Measurements from ENCODE around the gene PPIL1. TPM values are rescaled to one million over a fixed set of nuclear protein-coding genes. Genes with fewer than 3 reads are reported as not detected.

The PPIL1 gene
- total RNA-seq, 2 experiments from 2014 or later: 34.5 to 35.6 TPM

DNA sequence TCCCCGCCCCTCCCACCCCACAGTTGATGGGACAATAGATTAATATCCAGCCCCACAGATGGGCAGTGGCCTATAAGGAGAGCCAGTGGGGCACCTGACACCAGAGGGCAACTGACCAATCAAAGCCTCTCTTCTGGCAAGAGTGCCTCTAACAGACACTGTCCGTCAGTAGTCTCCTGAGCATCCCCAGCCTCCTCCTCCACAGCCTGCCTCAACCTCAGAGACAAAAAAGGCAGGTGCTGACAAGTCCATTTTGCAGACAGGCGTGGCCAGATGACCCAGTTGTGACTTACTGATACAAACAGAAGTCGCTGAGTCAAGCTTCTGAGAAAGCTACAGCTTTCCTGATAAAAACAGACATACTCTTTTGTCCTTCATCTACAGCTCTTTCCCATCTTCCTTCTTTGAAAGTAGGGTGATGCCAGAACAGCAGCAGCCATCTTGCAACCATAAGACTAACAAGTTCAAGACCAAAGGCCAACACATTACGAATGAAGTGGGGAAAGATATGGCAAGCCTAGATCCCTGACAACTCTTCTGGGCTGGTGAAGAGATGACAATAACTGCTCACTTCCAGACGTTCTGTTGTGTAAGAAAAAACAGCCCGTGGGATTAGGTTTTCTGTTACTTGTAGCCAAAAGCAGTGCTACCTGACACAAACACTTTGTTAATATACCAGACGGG is 12.3 kb downstream of the PPIL1 start:
- Mint-ChIP-seq H3K9me3 (no peaks in the 10 kb centered on the region), H3K36me3 (ENCODE audit: low read depth) (peaks cover 48% of the 10 kb centered on the region), H3K27me3 (no peaks in the 10 kb centered on the region), H3K4me1 (ENCODE audit: low read depth) (peaks cover 25% of the 10 kb centered on the region), H3K4me3 (no peak overlapping the region), H3K27ac (no peak overlapping the region)
- intact Hi-C loops (cut with micrococcal nuclease): no loop called here
- TF ChIP-seq, protein P1, sequence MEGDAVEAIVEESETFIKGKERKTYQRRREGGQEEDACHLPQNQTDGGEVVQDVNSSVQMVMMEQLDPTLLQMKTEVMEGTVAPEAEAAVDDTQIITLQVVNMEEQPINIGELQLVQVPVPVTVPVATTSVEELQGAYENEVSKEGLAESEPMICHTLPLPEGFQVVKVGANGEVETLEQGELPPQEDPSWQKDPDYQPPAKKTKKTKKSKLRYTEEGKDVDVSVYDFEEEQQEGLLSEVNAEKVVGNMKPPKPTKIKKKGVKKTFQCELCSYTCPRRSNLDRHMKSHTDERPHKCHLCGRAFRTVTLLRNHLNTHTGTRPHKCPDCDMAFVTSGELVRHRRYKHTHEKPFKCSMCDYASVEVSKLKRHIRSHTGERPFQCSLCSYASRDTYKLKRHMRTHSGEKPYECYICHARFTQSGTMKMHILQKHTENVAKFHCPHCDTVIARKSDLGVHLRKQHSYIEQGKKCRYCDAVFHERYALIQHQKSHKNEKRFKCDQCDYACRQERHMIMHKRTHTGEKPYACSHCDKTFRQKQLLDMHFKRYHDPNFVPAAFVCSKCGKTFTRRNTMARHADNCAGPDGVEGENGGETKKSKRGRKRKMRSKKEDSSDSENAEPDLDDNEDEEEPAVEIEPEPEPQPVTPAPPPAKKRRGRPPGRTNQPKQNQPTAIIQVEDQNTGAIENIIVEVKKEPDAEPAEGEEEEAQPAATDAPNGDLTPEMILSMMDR (IDR thresholded peaks at IDR 0.05): no peak
- CTCF ChIA-PET: no interaction called here
- DNase-seq: no peak
- no peak for ATAC-seq
- POLR2A ChIA-PET: no interaction called here

DNA sequence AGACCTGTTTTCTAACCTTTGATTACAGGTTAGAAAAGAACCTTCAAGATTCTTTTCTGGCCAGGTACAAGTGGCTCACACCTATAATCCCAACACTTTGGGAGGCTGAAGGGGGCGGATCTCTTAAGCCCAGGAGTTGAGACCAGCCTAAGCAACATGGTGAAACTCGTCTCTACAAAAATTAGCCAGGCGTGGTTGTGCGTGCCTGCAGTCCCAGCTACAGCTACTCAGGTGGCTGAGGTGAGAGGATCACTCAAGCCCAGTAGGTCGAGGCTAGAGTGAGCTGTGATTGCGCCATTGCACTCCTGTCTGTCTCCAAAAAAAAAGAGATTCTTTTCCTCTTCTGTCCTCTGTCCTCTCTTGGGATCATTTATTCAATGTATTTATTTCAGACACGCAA is 14.5 kb downstream of the PPIL1 start:
- Mint-ChIP-seq H3K27me3 (no peaks in the 10 kb centered on the region), H3K36me3 (ENCODE audit: low read depth) (peaks cover 48% of the 10 kb centered on the region), H3K4me3 (no peak overlapping the region), H3K9me3 (no peaks in the 10 kb centered on the region), H3K4me1 (ENCODE audit: low read depth) (peaks cover 9% of the 10 kb centered on the region), H3K27ac (no peak overlapping the region)
- no peak for DNase-seq
- no peak for ATAC-seq
- TF ChIP-seq, protein P1 (IDR thresholded peaks at IDR 0.05): no peak
- CTCF ChIA-PET: interaction anchor here (1.2 to 1.5 kb wide), 3 partner anchors 9 to 78 kb away, joined by 3 to 11 read pairs (median 5); no protein-coding TSS in a partner anchor
- intact Hi-C loops (cut with micrococcal nuclease): no loop called here
- POLR2A ChIA-PET: interaction anchor here (0.9 to 1.5 kb wide), 2 partner anchors 8 to 13 kb away, joined by 4 to 6 read pairs; no protein-coding TSS in a partner anchor

DNA sequence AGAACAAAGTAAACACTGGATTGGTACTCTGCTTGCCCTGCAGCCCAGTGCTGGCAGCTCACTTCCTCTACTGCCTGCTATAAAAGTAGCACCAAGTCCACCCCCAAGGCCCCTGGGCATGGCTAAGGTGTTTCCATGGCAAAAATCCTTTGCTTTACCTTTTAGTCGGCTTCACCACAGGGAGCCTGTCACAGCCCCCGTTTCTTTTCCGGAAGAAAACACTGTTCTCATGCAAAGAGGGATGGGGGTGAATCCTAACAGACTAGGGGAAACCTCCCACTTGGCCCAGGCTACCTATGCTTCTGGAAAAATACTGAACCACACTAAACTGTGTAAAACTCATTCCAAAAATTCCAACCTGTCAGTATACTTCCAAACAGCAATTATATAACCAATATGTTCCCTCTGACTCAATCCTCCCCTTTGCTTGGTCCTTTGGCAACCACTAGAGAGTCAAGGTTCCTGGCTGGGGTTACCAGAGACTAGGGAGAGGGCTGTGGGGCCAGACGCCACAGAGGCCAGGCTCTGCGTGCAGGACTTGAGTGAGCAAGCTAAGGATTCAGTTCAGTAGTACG is 16.1 kb downstream of the PPIL1 start:
- H3K27ac Mint-ChIP-seq: no peak overlapping the region
- intact Hi-C loops (cut with micrococcal nuclease): no loop called here
- H3K36me3 Mint-ChIP-seq (ENCODE audit: low read depth): peaks cover 52% of the 10 kb centered on the region
- no peak overlapping the region for H3K4me3 Mint-ChIP-seq
- ChIA-PET CTCF (no interaction called here), POLR2A (interaction anchor here (1.5 kb wide), 1 partner anchor 15 kb away, joined by 6 read pairs; no protein-coding TSS in a partner anchor)
- TF ChIP-seq, protein P1 (IDR thresholded peaks at IDR 0.05): no peak
- H3K4me1 Mint-ChIP-seq (ENCODE audit: low read depth): peaks cover 2% of the 10 kb centered on the region
- DNase-seq (no peak), ATAC-seq (no peak)
- no peaks in the 10 kb centered on the region for H3K27me3 Mint-ChIP-seq
- no peaks in the 10 kb centered on the region for H3K9me3 Mint-ChIP-seq

DNA sequence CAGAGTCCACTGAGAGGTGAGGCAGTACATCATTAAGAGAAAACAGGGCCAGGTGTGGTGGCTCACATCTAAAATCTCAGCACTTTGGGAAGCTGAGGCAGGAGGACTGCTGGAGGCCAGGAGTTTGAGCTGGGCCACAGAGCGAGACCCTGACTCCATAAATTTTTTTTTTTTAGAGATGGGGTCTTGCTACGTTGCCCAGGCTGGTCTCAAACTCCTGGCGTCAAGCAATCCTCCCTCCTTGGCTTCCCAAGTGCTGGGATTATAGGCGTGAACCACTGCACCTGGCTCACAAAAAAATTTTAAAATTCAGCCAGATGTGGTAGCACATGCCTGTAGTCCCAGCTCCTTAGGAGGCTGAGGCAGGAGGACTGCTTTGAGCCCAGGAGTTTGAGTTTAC is 17.3 kb downstream of the PPIL1 start:
- Mint-ChIP-seq H3K27ac (no peak overlapping the region), H3K9me3 (no peaks in the 10 kb centered on the region), H3K27me3 (no peaks in the 10 kb centered on the region), H3K36me3 (ENCODE audit: low read depth) (peaks cover 52% of the 10 kb centered on the region), H3K4me1 (ENCODE audit: low read depth) (no peaks in the 10 kb centered on the region), H3K4me3 (no peak overlapping the region)
- intact Hi-C loops (cut with micrococcal nuclease): no loop called here
- no peak for DNase-seq
- ATAC-seq: no peak
- POLR2A ChIA-PET: no interaction called here
- TF ChIP-seq, protein P1 (IDR thresholded peaks at IDR 0.05): no peak
- CTCF ChIA-PET: interaction anchor here (1.5 to 1.7 kb wide), 2 partner anchors 28 to 91 kb away, joined by 3 to 4 read pairs; partner anchors contain the start of gene C6orf89

DNA sequence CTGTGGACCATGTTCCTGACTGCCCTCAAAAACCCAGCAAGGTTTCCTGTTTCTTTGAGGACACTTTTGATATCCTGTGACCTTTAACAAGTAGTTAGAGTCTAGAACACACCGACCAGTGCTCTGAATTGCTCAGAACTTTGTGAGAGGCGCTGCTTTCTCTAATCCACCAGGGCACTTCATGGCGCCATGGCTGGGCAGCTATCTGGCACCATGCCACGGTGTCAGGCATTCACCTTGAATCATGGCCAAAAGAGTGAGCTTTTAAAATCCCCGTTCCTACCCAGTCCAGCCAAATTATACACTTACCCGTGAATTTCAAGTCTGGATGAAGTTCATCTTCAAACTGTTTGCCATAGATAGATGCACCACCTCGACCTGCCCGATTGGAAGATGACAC is 18.3 kb downstream of the PPIL1 start:
- DNase-seq (no peak), ATAC-seq (no peak)
- Mint-ChIP-seq H3K27ac (no peak overlapping the region), H3K36me3 (ENCODE audit: low read depth) (peaks cover 61% of the 10 kb centered on the region), H3K4me3 (no peak overlapping the region), H3K9me3 (no peaks in the 10 kb centered on the region), H3K4me1 (ENCODE audit: low read depth) (no peaks in the 10 kb centered on the region), H3K27me3 (no peaks in the 10 kb centered on the region)
- ChIA-PET POLR2A (no interaction called here), CTCF (interaction anchor here (0.7 to 1.7 kb wide), 4 partner anchors 16 to 97 kb away, joined by 3 to 5 read pairs (median 4); partner anchors contain the start of gene C6orf89)
- intact Hi-C loops (cut with micrococcal nuclease): no loop called here
- TF ChIP-seq, protein P1 (IDR thresholded peaks at IDR 0.05): no peak

Data from activated CD8-positive, alpha-beta T cell treated with anti-CD3 and anti-CD28 coated beads for 36 hours (primary cell).